HG03103 (cell line): ENCODE measurements around the gene PHRF1.
A peak's percentile ranks its signal among the peaks of the same experiment; 100 is the strongest.

Experiments
- ATAC-seq: cut with Tn5 transposase; IDR thresholded peaks from one replicate; pipeline ENCODE4 v1.9.1; 2021; ENCODE audit warnings: low read depth; ENCODE audit not compliant: unreplicated experiment

The PHRF1 gene

DNA sequence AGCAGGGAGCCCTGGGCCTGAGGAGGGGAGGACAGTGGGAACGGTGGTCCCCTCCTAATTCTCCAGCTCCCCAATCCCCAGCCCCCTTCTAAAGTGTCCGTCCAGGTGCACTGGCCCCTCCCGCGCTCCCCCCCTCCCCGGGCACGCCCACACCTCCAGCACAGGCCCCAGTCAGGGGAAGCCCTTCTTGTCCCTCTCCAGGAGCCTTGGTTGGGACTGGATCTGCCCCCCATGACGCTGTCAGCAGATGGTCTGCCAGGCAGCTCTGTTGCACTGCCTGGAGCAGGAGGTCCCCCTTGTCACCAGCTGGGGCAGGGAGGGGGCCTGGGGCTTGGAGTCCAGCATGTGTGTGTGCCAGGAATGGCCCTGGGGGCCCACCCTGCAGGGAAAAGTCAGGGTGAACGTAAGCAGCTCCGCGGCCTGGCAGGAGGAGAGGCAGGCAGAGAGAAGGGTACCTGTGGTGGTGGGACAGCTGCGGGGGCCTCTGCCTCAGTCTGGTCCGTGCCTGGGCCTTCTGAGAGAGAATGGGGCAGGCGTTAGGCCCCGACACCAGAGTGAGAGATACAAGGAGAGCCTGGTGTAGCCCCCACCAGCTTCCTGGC lies 37.9 kb downstream of the PHRF1 start:
- ATAC-seq = no peak

GRCh38 chr11:614623-615503 lies 38.6 kb downstream of the PHRF1 start:
- peak; percentile 2 for ATAC-seq

GRCh38 chr11:615504-616319 lies 39.4 kb downstream of the PHRF1 start, which contains the start of gene IRF7:
IRF7 (minus strand) TSS chr11:615950; CDS start chr11:615364, 586 bp downstream.
- peak; percentile 74 for ATAC-seq

DNA sequence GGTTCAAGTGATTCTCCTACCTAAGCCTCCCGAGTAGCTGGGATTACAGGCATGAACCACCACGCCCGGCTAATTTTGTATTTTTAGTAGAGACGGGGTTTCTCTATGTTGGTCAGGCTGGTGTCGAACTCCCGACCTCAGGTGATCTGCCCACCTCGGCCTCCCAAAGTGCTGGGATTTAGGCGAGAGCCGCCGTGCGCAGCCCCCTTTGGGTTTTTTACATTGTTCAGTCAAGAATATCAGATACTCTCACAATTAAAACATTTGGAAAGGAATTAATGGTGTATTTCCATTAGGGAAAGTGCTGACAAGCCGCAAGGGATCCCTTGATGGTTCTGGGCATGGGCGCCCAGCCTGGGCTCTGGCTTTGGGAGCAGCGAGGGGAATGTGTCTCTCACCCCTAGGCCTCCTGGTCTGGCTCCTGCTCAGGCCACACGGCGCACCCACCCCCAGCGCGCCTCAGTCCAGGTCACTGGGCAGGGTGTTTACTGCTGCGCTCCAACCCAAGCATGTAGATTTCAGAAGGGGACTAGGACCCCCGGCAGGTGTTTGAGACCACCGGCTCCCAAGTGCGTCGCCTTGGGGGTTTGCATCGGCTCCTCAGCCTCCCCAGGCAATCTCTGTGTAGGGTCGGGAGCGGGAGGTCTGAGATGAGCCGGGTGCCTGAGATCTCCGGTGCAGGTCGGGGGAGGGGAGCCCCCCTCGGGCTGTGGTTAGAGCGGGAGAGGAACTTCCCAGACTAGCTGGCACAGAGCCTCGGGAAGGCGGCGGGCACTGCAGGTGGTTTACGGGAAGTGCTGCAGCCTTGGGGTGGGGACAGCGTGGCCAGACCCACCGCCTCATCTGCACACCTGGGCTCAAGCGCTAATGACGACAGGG lies 40.3 kb downstream of the PHRF1 start:
- ATAC-seq = no peak

DNA sequence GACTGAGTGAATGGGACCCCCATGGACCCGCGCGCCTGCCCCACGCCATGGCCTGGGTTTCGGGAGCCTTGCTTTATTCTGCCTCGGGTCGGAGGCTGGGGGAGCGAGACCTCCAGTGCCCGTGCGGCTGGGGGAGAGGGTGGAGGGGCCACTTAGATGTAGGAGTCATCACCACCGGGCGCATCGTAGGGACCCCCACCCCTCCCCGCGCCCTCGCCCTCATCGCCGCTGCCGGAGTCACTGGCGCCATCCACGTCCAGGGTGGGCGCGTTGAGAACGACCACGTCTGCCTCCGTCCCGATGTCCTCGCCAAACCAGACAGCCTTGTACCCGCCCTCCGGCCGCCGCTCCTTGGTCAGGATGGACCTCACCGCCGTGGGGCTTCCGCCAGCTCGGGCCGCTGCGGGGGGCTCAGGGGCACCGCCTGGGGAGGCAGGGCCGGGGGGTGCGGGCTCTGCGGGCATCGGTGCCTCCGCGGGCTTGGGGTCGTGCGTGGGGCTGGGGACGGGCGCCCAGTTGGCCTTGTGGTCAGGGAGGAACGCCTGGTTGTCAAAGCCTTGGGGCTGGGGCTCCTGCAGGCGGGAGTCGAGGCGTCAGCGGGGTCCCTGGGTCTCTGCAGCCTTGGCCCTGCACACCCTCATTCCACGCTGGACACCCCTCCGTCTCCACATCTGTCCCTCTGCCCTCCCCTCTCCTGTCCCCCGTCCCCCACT lies 41.1 kb downstream of the PHRF1 start:
- ATAC-seq = no peak

GRCh38 chr11:617912-618682 lies 41.8 kb downstream of the PHRF1 start:
- no peak for ATAC-seq

- no peak for ATAC-seq
These were observed 42.8 kb downstream of the PHRF1 start for GRCh38 chr11:618856-619627.

DNA sequence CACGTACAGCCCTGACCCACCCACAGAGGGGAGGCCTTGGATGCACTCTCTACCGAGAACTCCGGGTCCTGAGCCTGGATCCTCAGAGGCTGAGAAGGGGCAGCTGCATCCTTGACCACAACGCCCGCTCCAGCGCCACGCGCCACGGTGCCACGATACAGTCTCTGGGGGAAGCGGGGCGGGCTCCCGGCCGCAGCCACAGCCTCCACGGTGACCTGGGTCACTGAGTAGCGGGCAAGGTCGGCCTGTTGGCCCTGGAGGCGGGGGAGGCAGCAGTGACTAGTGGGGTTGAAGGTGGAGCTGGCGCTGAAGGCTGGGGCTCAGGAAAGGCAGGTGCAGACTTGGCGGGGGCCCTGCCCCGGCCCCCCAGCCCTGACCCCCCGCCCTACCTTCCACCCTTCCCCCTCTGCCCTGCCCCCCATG lies 43.4 kb downstream of the PHRF1 start:
- no peak for ATAC-seq

DNA sequence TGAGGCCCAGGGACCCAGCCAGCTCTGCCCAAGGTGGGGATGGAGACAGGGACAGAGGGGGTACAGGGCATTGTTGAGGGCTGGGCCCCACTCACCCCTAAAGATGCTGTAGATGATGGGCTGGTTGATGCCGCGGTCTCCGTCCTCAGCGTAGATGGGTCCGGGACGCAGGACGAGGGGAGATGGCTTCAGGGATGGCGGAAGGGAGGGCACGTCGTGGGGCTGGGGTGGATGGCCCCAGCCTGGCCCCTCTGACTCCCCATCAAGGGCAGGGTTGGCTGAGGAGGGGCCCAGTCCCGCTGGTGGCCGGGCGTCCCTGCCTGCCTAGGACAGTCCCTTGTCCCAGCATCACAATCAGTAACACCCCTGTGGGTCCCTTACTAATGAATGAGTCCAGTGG lies 43.9 kb downstream of the PHRF1 start:
- ATAC-seq = no peak

DNA sequence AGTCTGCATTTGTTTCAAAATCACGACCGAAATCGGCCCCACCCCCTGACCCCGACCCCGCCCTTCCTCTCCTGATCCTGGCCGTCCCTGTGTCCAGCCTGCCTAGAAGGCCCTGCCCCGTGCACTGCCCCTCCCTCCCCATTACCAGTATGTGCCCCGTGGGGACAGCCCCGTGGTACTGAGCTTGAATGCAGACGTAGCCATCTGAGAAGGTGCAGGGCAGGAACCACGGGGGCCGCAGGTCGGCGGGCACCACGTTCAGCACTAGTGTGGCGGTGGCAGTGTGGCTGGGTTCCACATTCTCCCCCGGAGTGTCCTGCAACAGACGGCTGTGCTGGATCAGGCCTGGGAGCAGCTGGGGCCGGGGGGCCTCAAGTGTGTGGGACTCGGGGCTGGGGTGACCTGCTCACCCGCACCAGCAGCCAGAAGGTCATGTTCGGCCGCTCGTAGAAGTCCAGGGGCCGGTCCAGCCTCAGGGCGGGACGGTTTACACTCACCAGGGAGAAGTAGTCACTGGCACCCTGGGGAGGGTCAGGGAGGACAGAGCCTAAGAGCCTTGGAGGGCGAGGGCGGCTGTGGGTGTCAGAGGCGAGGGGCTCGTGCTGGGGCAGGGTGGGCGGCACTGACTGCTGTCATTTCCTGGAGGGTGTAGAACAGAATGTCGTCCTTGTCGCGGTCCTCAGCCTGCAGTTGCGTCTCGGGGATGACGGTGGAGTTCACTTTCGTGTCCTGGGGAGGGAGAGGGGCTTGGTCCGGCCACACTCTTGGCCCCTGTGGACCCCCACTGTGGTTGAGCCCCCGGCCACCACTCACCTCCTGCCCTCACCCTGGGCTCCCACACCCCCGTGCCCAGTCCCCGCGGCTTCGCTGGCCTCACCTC lies 44.9 kb downstream of the PHRF1 start:
- ATAC-seq = no peak

- ATAC-seq = no peak
These were observed 45.6 kb downstream of the PHRF1 start for GRCh38 chr11:621838-622237.

GRCh38 chr11:623349-623869 lies 47.1 kb downstream of the PHRF1 start:
- ATAC-seq = no peak

DNA sequence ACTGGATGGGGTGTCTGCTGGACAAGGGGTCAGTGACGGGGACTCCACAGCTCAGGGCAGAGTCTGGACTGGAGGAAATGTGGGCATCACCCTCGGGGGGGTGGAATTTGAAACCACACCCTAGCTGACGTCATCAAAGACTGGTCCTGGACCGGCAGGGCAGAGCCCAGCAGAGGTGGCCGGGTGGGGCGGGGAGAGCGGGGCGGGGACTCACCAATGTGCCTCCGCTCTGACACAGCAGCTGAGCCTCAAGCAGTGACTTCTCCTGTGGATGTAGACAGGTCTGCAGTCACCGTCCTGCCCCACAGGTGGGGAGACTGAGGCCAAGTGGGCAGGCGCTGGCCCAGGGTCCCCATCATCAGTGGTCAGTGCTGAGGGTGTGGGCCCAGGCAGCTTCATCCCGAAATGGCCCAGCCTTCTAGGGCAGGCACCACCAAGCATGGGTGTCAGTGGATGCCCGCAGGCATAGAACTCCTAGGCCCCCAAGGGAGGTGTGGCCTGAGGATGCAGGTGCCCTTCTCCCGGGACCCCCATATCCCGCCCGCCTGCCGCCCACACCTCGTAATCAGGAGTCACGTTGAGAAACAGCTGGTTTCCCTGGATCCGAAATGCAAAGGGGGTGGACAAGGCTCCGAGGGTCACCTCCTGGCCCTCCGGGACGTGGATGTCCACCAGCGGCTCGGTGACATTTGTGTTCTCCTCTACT lies 47.9 kb downstream of the PHRF1 start:
- no peak for ATAC-seq

- ATAC-seq = no peak
These were observed 48.7 kb downstream of the PHRF1 start, which contains the start of gene CDHR5 for GRCh38 chr11:624705-625635. CDHR5 (minus strand) TSS chr11:624955; CDS start chr11:624902, 53 bp downstream.

GRCh38 chr11:625636-626268 lies 49.5 kb downstream of the PHRF1 start:
- no peak for ATAC-seq
